Lung microvascular endothelial cell (primary cell): ENCODE data around the gene TXNDC16. TPM values are rescaled to one million over a fixed set of nuclear protein-coding genes. Genes with fewer than 3 reads are reported as not detected.
A peak's percentile ranks its signal among the peaks of the same experiment; 100 is the strongest.

Source experiments
- DNase-seq, 2 donors: peaks; one replicate each; pipeline versions ENCODE4 v3.0.0 to v3.0.0-alpha.2; 2010; ENCODE audit warnings: low read depth in 2 of 2
- total RNA-seq: library from RNA; depleted of rRNA; stranded (reverse); fragments of >200 nt; gene quantifications from 2 replicates; pipeline ENCODE4 v1.2.1, GENCODE V29; 2014

Gene TXNDC16
- total RNA-seq, 1 donor from 2014 or later = 2.6 TPM

DNA sequence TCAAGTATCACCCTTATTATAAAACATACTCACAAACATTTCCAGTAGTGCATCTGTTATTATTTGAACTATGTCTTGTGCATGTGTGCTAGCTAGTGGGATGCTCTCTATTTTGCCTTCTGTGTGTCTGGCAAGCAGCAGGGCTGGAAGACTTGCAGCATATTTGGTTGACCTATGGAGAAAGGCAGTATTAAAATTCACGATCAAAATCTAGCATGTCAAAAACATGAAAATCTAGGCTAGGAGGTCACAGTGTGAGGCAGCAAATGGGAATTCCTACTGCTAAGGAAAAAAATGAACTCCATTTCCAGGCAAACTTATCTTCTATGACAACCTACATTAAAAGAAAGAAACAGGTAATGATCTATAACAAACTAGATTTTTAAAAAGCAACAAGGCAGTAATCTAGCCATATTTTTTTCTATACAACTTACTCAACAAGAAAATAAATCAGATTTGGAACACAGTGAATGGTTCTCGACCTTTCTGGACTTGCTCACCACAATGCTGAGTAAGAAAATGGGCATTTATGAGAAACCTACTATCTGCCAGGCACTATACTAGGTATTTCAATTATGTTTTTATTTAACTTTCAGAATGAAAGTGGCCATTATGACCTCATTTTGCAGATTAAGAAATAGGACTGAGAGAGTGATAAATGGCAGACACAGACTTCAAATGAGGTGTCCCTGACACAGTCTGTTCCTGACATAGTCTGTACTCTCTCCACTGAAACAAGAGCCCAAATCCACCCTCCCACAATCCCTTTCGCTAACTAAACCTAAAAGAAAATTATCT, 96.8 kb downstream of the TXNDC16 start:
- DNase-seq = no peak

DNA sequence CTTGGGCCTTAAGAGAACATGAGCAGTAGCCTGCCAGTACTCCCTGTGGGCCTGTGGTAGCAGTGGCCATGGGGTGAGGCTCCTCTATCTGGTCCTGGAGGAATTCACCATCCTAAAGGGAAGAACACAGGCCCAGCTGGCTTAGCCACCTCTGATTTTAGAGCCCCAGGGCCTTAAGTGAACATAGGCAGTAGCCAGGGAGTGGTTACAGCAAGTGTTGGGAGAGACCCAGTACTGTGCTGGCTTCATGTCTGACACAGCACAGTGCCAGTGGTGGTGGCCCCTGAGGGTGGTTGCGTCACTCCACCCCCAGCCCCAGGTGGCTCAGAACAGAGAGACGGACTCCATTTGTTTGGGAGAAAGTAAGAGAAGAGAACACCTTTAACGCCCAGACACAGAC, 105.1 kb downstream of the TXNDC16 start:
- DNase-seq = no peak

- DNase-seq = no peak
These were observed 106.0 kb downstream of the TXNDC16 start for GRCh38 chr14:52446355-52446754.

GRCh38 chr14:52443506-52443905, 108.8 kb downstream of the TXNDC16 start:
- no peak for DNase-seq

DNA sequence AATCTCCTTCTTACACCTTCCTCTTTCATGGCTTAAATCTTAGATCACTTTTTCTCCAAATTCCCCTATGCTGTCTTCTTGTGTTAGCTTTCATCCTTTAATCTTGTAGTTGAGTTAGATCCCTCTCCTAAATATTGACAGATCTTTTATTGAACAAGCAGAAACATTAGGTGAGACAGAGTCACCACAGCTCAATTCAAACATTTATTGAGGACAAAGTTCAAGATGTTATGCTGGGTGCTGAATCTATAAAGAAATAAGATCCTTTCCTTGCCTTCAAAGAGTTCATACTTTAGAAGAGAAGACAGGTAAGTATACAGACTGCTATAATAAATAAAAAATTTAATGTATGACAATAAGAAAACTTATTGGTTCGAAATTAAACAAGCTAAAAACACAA, 109.7 kb downstream of the TXNDC16 start:
- no peak for DNase-seq

GRCh38 chr14:52442166-52442565, 110.1 kb downstream of the TXNDC16 start:
- DNase-seq = no peak

DNA sequence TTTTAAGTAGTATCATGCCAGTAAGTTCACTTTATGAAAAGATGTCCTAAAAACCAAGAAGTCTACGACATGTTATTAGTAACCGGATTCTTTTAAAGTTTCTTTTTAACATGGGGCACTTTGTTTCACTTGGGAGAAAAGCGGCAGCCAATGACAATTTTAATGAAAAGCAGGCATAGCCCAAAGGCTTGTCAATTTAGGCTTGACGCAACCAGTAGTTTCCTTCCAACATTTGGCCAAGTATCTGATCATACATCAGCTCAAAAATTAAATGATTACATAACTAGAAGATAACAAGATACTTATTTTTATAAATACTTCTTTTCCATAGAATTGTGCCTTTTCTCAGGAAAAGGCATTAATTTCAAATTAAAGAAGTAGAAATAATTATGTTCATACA, 112.8 kb downstream of the TXNDC16 start:
- DNase-seq = no peak

- DNase-seq = no peak
These were observed 117.3 kb downstream of the TXNDC16 start for GRCh38 chr14:52434955-52435354.

- DNase-seq = no peak
These were observed 121.8 kb downstream of the TXNDC16 start for GRCh38 chr14:52430474-52430873.

DNA sequence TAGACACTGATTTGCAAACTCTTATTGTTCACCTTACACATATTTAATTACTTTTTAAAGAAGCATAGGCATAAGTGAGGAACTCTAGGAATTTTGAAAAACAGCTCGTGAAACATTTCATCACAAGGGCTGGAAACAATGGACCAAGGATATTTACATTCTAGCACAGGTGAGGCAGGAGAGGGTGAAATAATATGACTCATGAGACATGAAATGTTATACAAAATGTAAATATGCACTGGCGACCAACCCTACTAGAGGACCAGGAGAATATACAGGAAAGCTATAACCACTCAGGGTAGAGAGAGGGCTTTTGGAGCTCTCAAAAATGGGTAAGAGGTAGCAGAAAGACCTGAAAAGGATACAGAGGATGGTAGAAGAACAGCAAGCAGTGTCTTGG, 122.9 kb downstream of the TXNDC16 start:
- DNase-seq = no peak

GRCh38 chr14:52427460-52427859, 124.8 kb downstream of the TXNDC16 start:
- no peak for DNase-seq

DNA sequence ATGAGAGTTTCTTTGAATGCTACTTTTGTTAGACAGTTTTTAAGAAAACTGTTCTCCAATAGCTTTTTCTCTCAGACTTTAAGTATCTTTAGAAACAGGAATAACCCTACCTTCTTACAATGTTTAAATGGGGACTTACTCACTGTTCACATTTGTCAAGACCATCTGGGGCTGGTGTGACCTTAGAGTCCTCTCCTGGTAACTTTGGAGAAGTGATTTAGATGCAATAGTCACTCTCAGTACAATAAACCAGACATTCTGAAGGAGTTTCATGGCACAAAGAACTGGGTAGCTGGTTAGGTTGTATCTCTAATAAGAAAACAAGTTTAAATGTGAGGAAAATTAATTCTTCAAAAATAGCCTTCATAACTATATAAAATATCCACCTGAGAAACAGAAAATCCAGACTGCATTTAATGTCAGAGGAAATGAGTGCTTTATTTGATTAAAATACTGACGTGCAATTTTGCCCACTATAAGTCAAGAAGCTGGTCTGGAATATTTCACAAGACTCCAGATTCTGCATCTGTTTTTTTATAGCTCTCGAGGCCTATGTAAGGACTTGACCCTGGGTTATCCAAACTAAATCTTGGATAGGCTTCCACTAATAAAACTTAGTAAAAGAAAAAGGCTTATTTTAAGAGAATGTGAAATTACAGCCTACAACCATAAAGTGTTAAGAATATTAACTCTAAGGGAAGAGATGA, 129.5 kb downstream of the TXNDC16 start:
- DNase-seq = no peak

DNA sequence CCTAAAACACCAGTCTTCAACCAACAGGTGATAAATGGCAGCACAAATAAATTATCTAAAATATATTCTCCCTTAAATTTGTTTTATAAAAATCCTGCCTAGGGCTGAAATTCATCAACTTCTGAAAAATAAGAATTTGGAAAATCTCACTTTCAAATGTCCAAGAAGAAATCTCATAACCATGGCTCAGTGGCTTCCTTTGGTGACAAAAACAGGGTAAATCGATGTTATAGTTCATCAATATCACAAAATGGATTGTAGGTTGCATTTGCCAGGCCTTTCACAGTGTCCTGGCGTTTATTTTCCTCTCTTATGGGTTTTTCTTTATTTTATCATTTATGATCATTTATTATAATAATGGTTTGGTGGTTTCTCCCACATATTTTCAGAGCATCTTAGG, 135.2 kb downstream of the TXNDC16 start:
- DNase-seq = no peak

DNA sequence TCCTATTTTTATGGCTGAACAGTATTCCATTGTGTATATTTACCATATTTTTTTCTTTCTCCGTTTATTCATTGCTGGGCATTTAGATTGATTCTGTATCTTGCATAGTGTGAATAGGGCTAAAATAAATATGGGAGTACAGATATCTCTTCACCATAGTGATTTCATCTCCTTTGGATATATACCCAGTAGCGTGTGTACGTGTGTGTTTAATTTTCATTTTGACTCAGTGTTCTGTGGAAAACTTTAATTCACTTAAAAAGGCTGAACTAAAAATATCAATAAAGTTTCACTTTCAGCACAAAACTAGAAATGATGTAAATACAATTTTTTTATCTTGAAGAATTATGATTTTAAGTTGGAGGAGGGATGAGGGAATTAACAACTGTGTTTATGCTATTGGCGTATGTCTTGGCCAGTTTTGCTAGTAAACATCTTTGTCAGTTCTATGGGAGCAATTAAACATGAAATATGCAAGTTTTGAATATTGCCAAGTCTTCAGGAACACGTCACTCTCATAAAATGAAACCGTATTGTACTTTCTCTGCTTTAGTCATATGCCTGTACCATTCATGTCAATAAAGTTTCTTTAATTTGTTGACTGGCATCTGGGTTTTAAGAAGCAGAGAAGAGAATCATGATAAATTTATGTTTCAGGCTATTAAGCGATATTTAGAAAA, 138.4 kb downstream of the TXNDC16 start:
- peak in 1 of 2 donors; percentile 6 for DNase-seq

DNA sequence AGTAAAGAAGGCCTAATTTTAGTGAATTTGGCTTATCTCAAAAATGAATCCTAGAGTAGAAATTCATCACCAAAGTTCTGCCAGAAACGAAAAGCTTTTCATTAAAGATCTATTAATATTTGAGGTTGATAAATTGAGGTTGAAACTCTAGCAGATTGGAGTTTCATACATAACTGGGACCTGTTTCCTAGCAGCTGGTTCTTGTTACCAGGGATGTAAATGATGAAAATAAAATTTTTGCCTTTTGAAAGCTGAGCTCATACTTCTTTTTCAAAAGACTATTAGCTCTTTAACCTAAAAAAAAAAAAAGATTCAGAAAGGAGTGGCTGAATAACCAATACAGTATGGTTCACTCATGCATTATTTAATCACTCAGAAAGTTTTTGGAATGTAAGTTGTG, 139.9 kb downstream of the TXNDC16 start:
- no peak for DNase-seq

DNA sequence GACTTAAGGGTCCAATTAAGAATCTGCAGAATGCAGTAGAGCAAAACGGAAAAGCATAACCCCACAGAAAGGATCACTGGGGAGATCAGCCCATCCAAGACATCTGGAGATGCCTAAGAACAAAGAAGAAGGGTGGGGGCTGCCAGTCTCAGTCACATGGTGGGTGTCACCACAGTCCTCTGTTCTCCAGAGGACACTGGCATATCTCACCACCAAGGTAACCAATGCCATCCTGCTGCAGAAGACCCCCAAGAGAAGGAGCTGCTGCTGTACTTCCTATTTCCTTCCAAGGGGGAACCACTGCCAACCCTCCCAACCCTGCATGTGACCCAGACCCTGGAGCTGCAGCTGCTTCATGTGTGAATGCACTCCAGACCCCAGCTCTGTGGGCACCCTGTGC, 147.0 kb downstream of the TXNDC16 start:
- DNase-seq = no peak

- DNase-seq = no peak
These were observed 149.3 kb downstream of the TXNDC16 start for GRCh38 chr14:52402812-52403526.

- no peak for DNase-seq
These were observed 151.5 kb downstream of the TXNDC16 start for GRCh38 chr14:52400846-52401245.

DNA sequence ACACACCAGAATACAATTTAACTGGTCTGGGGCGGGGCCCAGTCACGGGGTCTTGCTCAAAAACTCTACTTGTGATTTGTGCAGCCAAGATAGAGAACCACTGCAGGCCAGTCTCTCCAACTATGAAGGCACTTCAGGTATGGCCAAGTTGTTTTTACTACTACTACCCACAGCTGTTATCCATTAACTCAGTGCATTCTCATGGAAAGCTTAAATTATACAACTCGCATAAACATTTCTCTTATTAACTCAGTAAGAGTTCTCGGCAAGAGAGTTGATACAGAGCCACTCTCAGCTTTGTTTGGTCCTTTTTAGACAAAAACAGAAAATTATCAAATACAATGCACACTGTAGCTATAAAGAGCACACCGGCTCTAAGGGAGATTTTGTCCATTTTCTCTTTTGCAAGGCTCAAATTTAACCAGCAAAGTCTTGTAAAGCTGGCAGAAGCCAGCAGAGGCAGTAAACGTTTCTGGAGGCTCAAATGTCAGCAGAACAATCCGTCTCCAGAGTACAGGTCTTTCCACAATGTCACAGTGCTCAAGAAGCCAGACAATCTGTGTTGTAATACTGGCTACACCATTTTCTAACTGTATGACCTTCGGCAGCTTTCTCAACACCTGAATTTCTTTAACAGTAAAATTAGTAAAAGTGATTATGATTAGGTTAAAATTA, 152.2 kb downstream of the TXNDC16 start:
- no peak for DNase-seq

DNA sequence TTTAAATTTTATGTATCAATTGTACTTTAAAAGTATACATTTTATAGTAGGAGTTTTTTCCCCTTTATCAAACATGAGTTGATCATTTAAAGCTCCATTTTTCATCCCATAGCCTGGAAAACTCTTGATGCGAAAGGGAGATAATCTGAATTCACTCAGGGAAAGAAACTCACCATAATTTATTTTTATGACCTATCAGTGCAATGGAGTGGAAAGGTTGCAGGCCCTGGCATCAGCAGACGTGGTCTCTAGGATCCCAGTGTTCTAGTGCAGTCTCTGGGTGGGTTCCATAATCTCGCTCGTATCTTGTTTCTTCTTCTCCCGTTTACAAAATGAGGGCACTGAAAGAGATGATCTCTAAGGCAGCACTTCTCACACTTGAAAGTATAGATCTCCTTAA, 153.2 kb downstream of the TXNDC16 start:
- DNase-seq = no peak

DNA sequence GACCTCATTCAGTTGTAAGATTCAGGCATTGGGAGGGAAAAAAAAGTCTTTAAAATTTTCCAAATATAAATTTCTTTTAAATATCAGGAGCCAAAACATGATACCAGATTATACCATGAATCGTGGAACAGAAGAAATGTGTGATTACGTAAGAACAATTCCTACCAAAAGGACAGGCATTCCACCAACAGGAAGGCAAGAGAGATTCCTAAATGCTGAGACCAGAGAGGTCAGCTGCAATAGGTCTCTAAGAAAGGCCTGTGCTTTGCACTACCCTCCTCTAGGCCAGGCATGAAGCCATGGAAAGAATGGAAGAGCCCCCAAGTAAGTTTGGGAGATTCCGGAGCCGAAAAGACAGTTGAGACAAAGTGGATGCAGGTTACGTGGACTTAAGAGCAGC, 154.5 kb downstream of the TXNDC16 start:
- no peak for DNase-seq
